NCI-H146 treated with DMSO at 0.1 percent for 48 hours (cell line): ENCODE measurements around the gene TRPM5.

ENCODE experiments used
- DNase-seq: peaks from one replicate; lab custom pipeline; 2025; ENCODE audit not compliant: unreplicated experiment; lab: John Stamatoyannopoulos, UW

The TRPM5 gene

GRCh38 chr11:2421996-2422395, 22.3 kb downstream of the TRPM5 start:
- DNase-seq = no peak

- no peak for DNase-seq
Observed at GRCh38 chr11:2421226-2421994, 22.9 kb downstream of the TRPM5 start.

GRCh38 chr11:2420502-2421225, 23.6 kb downstream of the TRPM5 start:
- DNase-seq = peak; percentile 72

GRCh38 chr11:2419638-2420501, 24.4 kb downstream of the TRPM5 start:
- DNase-seq = peak; percentile 56

- no peak for DNase-seq
Observed at GRCh38 chr11:2418693-2419360, 25.5 kb downstream of the TRPM5 start.

- no peak for DNase-seq
Observed at GRCh38 chr11:2417856-2418692, 26.2 kb downstream of the TRPM5 start.

- no peak for DNase-seq
Observed at GRCh38 chr11:2416765-2417164, 27.5 kb downstream of the TRPM5 start.

- no peak for DNase-seq
Observed at GRCh38 chr11:2415601-2416380, 28.5 kb downstream of the TRPM5 start.

- no peak for DNase-seq
Observed at GRCh38 chr11:2415171-2415570, 29.1 kb downstream of the TRPM5 start.

GRCh38 chr11:2414616-2415015, 29.7 kb downstream of the TRPM5 start:
- DNase-seq = no peak

- DNase-seq = no peak
Observed at GRCh38 chr11:2413742-2414579, 30.4 kb downstream of the TRPM5 start.

- DNase-seq = no peak
Observed at GRCh38 chr11:2412323-2412722, 32.0 kb downstream of the TRPM5 start.

GRCh38 chr11:2411446-2412305, 32.6 kb downstream of the TRPM5 start:
- DNase-seq = no peak

GRCh38 chr11:2410616-2411015, 33.7 kb downstream of the TRPM5 start:
- DNase-seq = no peak

GRCh38 chr11:2409611-2410468, 34.5 kb downstream of the TRPM5 start:
- no peak for DNase-seq

- DNase-seq = no peak
Observed at GRCh38 chr11:2409126-2409525, 35.2 kb downstream of the TRPM5 start.

- no peak for DNase-seq
Observed at GRCh38 chr11:2408671-2409070, 35.6 kb downstream of the TRPM5 start.
